ENCODE results near the gene TCFL5.
"Not testable (repeated sequence)": the region's sequence is repeated elsewhere in the genome, so short reads cannot be mapped to it uniquely, and the experiment has no call there.

- not testable (repeated sequence) for TF ChIP-seq CTCF, POLR2A (IDR thresholded peaks at IDR 0.05)
These were observed 8.3 kb downstream of the TCFL5 start for GRCh38 chr20:62853304-62853703.
